A673 (cell line): ENCODE measurements around the gene FNDC1.
A peak's percentile ranks its signal among the peaks of the same experiment; 100 is the strongest.

Source experiments
- CTCF ChIP-seq: fragments of 300-800, 200-600 bp; sonication (generic); conservative IDR thresholded peaks from 2 replicates; pipeline ENCODE4 v1.5.1; 2017; ENCODE audit warnings: low read depth, mild to moderate bottlenecking, antibody characterized with exemption, low read length, moderate library complexity, mixed read lengths
- EZH2 ChIP-seq: fragments of 200-600 bp; sonication (generic); IDR thresholded peaks from 2 replicates; pipeline ENCODE4 v1.6.1; 2017; ENCODE audit warnings: borderline replicate concordance, low read depth, mild to moderate bottlenecking, mixed read lengths, antibody characterized with exemption, low read length; ENCODE audit not compliant: poor library complexity, severe bottlenecking

- TF ChIP-seq CTCF, result peak; percentile 97
- TF ChIP-seq EZH2, result peak; percentile 52
These were observed 5.2 kb downstream of the FNDC1 start for GRCh38 chr6:159174263-159174969.
